CD4-positive, alpha-beta T cell treated with Interleukin-17A for 1 hour (primary cell): ENCODE results near the gene SERPINA1.
"Not testable (repeated sequence)": the region's sequence is repeated elsewhere in the genome, so short reads cannot be mapped to it uniquely, and the experiment has no call there.

Source experiments
- DNase-seq: peaks from one replicate; pipeline ENCODE4 v3.0.0-alpha.2; 2020

The SERPINA1 gene

DNA sequence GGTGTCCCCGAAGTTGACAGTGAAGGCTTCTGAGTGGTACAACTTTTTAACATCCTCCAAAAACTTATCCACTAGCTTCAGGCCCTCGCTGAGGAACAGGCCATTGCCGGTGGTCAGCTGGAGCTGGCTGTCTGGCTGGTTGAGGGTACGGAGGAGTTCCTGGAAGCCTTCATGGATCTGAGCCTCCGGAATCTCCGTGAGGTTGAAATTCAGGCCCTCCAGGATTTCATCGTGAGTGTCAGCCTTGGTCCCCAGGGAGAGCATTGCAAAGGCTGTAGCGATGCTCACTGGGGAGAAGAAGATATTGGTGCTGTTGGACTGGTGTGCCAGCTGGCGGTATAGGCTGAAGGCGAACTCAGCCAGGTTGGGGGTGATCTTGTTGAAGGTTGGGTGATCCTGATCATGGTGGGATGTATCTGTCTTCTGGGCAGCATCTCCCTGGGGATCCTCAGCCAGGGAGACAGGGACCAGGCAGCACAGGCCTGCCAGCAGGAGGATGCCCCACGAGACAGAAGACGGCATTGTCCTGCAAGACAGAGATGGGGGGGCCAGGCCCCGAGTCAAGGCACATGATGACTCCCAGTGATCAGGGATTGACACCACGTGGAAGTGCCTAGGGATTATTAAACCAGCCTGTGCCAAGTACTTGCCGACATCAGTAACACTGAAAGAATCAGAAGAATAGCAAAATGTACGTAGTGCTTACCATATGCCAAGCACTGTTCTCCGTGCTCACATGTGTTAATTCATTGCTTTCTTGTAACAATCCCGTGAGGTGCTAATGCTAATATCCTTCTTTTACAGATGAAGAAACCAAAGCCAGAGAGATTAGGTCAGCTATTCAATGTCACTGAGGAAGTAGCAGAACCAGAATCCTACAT lies 5.4 kb downstream of the SERPINA1 start:
- DNase-seq, result no peak

DNA sequence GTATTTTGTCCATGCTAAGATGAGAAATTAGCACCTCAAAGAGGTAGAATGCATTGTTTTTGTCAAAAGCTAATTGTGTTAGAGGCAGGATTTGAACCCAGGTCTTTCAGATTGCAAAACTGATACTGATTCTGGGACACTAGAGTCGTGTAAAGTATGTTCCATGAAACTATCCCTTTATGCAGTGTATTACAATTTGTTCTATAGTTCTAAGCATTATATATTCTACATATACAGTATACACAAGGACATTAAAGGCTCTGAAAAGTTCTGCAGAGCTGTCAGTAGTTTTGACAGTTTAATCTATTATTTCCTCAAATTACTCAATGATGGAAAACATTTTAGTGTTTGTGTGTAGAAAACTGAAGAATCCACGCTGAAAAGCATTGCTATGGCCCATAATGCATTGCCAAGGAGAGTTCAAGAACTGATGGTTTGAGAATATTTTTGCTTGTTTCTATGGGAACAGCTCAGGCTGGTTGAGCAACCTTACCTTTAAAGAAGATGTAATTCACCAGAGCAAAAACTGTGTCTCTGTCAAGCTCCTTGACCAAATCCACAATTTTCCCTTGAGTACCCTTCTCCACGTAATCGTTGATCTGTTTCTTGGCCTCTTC lies 6.2 kb downstream of the SERPINA1 start:
- no peak for DNase-seq

DNA sequence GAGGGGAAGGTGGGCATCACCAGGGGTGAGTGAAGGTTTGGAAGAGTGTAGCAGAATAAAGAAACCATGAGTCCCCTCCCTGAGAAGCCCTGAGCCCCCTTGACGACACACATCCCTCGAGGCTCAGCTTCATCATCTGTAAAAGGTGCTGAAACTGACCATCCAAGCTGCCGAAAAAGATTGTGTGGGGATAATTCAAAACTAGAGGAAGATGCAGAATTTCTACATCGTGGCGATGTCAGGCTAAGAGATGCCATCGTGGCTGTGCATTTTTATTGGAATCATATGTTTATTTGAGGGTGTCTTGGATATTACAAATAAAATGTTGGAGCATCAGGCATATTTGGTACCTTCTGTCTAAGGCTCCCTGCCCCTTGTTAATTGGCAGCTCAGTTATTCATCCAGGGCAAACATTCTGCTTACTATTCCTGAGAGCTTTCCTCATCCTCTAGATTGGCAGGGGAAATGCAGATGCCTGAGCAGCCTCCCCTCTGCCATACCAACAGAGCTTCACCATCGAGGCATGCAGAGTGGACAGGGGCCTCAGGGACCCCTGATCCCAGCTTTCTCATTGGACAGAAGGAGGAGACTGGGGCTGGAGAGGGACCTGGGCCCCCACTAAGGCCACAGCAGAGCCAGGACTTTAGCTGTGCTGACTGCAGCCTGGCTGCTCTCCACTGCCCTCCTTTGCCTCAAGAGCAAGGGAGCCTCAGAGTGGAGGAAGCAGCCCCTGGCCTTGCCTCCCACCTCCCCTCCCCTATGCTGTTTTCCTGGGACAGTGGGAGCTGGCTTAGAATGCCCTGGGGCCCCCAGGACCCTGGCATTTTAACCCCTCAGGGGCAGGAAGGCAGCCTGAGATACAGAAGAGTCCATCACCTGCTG lies 7.0 kb downstream of the SERPINA1 start:
- DNase-seq, result no peak

DNA sequence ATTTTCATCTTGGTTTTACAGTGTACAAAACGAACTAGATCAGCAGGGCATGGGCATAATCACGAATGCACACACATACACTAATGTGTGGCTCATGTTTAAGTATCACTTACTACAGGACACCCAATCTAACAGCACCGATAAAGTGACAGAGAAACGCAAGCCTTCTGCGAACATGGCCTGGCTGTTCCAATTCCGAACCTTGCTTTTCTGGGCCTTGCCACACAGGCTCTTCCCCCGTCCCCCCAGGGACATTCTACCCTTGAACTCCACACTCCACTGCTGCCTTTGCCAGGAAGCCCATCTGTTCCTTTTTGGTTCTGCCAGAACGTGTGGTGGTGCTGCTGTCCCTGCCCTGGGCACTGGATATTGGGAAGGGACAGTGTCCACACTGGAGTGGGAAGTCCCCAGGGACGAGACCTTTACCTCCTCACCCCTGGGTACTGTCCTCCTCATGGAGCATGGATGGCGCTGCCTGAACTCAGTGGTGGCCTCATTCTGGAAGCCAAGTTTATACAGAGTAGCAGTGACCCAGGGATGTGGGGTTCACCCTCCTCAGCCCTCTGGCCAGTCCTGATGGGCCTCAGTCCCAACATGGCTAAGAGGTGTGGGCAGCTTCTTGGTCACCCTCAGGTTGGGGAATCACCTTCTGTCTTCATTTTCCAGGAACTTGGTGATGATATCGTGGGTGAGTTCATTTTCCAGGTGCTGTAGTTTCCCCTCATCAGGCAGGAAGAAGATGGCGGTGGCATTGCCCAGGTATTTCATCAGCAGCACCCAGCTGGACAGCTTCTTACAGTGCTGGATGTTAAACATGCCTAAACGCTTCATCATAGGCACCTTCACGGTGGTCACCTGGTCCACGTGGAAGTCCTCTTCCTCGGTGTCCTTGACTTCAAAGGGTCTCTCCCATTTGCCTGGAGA lies 7.9 kb downstream of the SERPINA1 start:
- no peak for DNase-seq

DNA sequence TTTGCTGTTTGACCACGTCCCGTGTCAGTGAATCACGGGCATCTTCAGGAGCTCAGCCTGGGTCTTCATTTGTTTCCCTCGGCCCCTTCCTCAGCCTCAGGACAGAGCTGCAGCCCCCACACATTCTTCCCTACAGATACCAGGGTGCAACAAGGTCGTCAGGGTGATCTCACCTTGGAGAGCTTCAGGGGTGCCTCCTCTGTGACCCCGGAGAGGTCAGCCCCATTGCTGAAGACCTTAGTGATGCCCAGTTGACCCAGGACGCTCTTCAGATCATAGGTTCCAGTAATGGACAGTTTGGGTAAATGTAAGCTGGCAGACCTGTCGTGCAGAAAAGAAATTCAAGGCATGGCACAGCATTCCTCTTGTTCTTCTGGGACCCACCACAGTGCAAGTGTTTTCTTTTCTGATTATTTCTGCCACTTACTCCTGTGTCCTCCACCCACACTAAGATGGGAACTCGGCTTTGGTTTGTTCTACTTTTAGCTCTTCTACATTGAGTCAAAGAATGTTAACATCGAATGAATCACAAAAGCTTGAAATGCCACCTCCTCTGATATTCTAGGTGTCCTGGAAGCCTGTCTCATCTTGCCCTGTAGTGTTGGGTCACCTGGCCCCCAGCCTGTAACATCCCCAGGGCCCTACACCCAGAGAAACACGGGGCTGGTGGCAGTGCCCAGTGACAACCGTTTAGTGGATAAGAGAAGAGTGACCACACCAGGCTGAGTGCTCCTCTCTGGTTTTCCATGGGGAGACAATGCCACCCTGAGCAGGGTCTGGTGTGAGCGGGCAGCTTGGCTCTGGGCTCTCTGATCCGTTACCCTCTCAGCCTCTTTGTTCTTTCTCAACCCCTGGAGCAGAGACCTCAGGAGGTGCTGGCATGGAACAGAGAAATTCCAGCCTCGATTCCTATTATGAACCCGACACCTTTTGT lies 8.8 kb downstream of the SERPINA1 start:
- DNase-seq, result no peak

DNA sequence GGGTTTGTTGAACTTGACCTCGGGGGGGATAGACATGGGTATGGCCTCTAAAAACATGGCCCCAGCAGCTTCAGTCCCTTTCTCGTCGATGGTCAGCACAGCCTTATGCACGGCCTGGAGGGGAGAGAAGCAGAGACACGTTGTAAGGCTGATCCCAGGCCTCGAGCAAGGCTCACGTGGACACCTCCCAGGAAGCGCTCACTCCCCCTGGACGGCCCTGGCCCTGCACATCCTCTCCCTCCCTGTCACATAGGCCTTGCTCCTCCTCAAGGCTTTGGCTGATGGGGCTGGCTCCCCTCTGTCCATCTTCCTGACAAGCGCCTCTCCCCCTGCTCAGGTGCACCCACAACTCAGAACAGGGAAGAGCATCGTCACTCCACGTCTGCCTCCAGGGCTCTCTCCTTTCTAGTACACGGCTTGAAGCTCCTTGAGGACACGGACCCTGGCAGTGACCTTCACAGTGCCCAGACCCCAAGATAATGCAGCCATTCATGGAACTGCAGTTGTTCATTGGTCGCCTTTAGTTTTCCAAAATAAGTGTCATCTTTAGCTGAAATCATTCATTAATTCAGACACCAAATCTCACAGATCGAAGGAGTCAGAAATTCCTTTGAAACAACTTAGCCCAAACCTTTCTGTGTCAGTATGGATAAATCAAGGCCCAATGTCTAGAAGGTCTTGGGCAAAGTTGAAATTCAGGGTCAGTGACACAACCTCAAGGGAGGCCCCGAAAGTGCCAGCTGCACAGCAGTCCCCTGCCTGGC lies 9.7 kb downstream of the SERPINA1 start:
- no peak for DNase-seq

DNA sequence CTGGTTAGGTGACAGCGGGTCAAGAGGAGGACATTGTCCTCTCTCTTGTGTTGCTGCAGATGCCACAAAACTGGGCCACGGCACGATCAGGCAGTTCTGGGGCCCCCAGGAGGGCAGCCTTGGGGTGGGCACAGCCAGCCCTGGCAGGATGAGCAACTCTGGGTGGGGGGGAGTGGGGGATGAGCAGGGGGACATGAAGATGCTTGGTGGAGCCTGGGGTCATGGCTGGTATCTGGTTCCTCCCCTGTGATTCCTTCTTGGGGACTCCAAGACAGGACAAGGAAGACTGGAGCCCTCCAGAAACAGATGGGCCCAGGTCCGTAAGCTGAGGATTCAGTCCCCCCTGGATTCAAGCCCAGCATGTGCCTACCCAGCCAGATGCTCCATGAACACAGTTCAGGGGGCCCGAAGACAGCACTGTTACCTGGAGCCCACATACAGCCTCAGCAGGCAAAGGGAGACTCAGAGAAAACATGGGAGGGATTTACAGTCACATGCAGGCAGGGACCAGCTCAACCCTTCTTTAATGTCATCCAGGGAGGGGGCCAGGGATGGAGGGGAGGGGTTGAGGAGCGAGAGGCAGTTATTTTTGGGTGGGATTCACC lies 10.4 kb downstream of the SERPINA1 start:
- no peak for DNase-seq

DNA sequence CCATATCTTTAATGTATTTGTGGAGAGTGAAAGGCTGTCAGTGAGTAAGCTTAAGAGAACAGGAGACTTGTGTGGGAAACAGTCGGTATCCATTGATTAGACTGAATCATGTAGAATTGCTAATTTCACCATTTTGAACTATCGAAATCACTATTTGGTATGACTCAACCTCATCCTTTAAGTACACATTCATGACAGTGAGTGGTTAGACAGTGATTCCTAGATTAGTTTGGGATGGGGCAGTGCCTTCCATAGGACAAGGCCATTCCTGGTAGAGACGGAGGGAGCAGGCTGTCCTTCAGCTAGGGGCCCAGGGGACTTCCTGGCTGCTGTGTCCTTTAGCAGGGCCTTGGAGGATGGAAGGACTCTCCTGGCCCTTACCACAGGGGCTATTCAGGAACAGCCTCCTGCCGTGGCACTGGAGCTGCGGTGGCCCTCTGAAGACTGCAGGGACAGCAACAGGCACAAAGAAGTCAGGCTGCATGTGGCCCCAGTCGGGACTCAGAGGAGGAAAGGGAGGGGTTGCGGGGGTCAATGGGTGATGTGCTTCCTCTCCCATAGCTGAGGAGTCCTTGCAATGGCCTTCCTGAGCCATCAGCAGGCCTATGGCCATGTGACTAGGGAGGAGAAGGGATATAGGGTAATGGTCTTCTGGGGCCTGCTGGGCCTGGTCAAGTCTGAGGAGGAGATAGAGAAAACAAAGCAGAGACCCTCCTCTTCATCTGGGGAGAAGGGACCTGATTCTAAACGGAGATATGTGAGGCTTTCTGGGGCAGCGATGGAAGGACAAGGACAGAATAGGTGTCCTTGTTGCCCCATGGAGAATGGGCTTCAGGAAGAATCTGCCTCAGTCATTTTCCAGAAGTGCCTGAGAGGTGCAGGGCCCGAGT lies 11.2 kb downstream of the SERPINA1 start:
- DNase-seq, result no peak

DNA sequence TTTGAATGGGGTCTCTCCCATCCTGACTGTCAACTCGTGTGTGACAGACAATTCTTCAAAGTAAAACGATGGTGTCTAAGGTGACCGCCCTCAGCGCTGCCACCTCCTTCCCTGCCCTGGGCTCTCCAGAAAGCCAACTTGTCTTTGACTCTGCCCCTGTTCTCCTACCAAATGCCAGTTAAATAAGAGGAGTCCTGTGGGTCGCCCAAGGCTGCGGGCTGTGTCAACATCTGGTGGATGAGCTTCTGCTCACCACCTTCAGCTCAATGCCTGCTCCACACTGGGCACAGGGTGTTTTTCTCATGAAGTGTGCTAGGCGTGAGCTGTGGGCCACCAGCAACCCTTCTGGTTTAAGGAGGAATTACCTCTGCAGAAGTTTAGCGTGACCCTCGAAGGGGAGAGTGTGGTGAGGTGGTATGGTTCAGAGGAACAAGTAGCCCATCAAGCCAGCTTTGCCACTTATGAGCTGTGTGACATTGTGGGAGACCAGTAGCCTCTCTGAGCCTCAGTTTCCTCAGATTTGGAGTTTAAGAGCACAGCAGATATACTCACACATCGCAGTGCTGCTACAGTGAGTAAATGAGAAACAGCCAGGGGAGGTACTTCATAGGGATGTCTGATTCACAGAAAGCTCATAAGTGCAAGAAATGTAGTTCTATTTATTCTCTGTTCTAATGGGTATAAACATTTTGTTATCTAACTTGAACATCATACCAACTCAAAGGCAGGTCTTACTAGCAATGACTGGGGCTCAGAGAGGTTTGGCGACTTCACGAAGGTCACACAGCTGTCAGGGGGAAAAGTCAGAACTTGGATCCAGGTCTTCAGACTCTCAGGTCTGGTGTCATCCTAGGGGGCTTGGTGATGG lies 12.1 kb downstream of the SERPINA1 start:
- no peak for DNase-seq

DNA sequence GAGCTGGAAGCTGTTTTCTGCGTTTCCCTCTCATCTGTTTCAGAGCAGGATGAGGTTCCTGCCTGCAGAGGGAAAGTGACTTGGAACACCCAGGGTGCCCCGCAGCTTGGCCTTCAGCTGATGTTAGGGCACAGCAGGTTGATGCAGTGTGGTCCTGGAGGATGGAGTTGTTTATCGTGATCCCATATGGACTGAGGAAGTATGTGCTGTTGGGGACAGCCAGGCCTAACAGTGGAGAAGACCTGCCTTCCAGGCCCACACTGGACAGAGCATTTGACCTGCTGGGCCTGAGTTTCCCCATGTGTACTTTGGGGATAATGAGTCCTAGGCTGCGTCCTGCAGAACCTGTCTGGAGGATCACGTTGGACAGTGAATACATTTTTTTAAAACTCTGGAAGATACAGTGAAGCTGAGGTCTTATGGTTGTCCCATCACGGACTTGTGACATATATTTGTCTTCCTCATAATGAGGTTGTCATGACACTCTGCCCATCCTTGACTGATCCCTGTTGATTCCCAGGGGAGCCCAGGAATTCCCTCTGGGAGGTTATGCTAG lies 12.8 kb downstream of the SERPINA1 start:
- DNase-seq, result no peak

DNA sequence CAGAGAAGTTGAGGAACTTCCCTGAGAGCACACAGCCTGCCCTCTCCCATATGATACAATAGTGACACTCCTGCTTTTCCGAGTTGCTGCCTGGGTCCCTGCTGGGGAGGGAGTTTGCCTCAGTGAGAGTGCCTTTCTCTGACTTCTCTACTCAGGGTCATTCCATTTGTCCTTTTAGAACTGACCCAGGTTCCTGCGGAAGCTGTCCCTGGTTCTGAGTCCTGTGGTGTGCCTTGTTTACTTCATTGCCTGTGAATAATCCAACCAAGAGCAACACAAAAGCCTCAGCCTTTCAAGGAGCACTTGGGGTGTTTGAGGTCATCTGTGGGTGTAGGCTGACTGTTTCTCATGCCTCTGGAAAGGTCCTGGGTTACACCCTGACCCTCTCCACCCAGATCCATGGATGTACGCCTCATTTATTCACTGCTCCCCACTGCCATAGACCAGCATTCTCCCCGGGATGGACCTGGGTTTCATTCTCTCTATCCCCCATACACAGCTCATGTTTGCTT lies 13.6 kb downstream of the SERPINA1 start:
- no peak for DNase-seq

DNA sequence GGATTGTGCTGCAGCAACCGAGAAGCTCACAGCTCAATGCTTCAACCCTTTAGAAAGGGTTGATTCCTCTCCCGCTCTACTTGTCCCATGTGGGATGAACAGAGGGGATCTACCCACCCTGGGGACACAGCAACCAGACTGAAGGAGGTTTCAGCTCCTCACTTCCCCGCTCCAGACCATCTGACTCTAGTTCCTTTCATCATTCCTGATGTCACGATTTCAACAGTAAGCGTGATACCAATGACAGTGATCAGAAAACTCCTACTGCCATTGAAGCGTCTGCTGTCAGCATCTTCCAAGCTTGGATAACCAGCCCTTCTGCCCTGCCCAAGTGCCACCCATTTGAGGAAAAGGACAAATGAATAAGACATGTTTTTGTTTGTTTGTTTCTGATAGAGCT lies 14.3 kb downstream of the SERPINA1 start:
- no peak for DNase-seq

DNA sequence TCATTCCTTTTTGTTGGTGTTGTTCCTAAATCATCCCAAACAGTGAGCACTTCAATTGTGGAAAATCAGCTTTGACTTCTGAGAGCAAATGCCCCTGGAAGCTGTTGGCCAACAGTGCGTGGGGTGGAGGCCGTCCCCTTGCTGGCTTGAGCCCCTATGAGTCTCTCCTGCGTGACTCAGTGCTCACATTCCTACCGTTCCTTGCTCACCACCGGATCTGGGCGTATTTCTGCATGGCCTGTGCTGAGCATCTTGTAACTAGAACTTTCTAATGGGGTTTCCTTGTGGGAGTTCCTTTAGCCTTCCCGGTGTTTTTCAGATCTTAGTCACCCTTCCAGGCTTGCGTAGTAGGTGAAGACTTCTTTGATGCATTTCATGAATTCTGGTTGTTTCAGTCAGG lies 14.7 kb downstream of the SERPINA1 start:
- no peak for DNase-seq

DNA sequence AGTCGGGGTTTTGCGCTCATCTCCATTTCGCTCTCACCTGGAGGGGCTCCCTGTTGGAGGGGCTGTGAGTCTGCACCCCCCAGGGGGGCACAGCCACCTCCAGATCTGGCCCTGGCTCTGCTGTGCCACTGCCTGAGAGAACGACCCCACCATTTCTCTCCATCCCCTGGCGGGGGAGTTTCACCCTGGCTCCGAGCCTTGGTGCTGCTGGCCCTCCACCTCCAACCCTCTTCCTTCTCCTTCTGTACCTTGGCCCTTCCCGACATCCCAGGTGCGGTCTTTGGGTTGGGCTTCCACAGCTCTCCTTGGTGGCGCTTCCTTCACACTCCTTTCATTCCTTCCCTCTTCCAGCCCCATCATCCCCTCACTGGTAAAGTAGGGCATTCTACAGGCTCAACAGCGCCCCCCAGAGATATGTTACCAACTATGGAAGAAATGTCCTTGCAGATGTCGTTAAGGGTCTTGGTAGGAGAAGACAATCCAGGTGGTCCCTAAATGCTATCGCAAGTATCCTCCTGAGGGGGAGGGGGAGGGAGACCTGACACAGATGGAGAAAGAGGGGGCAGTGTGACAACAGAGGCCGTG lies 16.3 kb downstream of the SERPINA1 start:
- no peak for DNase-seq

DNA sequence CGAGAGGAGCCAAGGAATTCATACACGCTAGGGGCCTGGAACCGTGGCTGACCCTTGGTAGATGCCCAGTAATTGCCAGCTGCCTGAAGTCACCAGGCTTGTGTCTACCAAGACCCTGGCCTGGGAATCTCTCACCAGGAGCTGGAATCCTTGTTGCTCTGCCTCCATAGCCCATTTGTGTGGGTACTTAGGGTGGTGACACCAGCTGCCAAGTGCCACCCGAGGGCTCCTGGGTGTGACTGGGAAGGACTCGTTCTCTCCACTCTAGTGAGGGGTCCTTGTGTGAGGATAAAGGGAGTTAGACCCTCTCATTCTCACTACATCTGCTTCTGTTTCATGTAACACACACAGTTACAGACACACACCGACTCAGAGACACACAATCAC lies 17.9 kb downstream of the SERPINA1 start:
- DNase-seq, result no peak

DNA sequence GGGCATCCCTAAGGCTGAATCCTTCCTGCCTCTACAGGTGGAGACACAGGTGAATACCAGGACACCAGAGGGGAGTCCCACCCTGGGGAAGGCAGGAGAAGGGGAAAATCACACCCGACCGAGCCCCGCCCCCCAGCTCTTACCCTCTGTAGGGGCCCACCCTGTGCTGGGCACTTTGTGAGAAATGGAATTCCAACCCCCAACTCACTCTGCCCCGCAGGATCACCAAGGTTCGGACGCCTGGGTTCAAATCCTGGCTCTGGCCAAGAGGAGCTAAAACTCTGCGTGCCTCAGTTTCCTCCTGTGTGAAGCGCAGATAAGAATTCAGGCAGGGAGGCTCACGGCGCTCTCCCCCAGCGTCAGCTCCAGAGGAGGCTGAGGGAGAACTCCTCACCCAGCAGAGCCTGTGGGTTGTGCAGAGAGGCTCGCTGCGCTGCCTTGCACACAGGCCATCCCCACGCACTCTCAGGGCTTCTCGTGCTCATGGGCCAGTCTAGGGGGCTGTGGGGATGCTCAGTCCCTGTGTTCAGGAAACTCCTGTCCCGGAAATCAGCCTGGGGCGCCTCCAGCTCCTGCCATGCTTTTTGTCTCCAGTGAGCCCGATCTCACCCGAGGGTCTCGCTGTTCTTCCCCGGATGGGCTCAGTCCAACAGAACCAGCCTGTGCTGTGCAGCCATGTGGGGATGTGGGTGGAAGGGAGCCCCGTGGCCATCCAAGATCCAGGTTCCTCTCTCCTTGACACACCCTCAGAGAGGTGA lies 18.5 kb downstream of the SERPINA1 start:
- not testable (repeated sequence) for DNase-seq
